Common myeloid progenitor, CD34-positive (primary cell): ENCODE results near the gene ACOXL.

Source experiments
- CTCF ChIA-PET: fragments of 350-600 bp; sonication (Branson Sonifier 250); formaldehyde crosslinking; loops from one replicate; lab custom pipeline; 2021; ENCODE audit warnings: antibody characterized with exemption; lab: Charles Lee
- POLR2A ChIA-PET: fragments of 350-600 bp; sonication (Branson Sonifier 250); formaldehyde crosslinking; loops from one replicate; lab custom pipeline; 2021; ENCODE audit warnings: antibody characterized with exemption; lab: Charles Lee
- DNase-seq, 3 donors: peaks; one replicate each; pipeline versions ENCODE4 v3.0.0 to v3.0.0-alpha.2; 2013
- H3K27ac ChIP-seq, 2 experiments: 1 replicate in 1 of 2; 2 replicates in 1 of 2; pipeline ENCODE4 v1.7.0; 2013; ENCODE audit warnings: inconsistent platforms in 2 of 2, low read length in 2 of 2, mild to moderate bottlenecking in 2 of 2, low read depth in 1 of 2, moderate library complexity in 1 of 2; ENCODE audit not compliant: severe bottlenecking in 2 of 2, insufficient read depth in 1 of 2, poor library complexity in 1 of 2
- H3K27me3 ChIP-seq, 5 experiments: replicated peaks in 2 of 5; 1 replicate in 3 of 5; 2 replicates in 2 of 5; pipeline versions ENCODE4 v1.6.1 to v1.7.0; 2013; ENCODE audit warnings: low read length in 4 of 5, mild to moderate bottlenecking in 2 of 5, moderate library complexity in 2 of 5, inconsistent platforms in 1 of 5; ENCODE audit not compliant: insufficient read depth in 5 of 5, control insufficient read depth in 4 of 5
- H3K36me3 ChIP-seq, 4 experiments: 1 replicate in 2 of 4; 2 replicates in 2 of 4; pipeline versions ENCODE4 v1.6.1 to v1.7.0; 2013; ENCODE audit warnings: low read length in 3 of 4, control low read depth in 1 of 4, mild to moderate bottlenecking in 1 of 4; ENCODE audit not compliant: control insufficient read depth in 4 of 4, insufficient read depth in 4 of 4
- H3K4me1 ChIP-seq, 4 experiments: 1 replicate in 3 of 4; 2 replicates in 1 of 4; pipeline versions ENCODE4 v1.6.1 to v1.7.1; 2013; ENCODE audit warnings: low read length in 3 of 4, mild to moderate bottlenecking in 3 of 4, control low read depth in 1 of 4, inconsistent platforms in 1 of 4, moderate library complexity in 1 of 4; ENCODE audit not compliant: control insufficient read depth in 4 of 4, insufficient read depth in 4 of 4; ENCODE audit errors: control extremely low read depth in 1 of 4
- H3K4me3 ChIP-seq, 7 experiments: 1 replicate in 4 of 7; 2 replicates in 3 of 7; pipeline versions ENCODE4 v1.5.1 to v1.7.0; 2013; ENCODE audit warnings: mild to moderate bottlenecking in 7 of 7, low read length in 6 of 7, moderate library complexity in 6 of 7, inconsistent platforms in 2 of 7, low read depth in 2 of 7, control low read depth in 1 of 7; ENCODE audit not compliant: insufficient read depth in 4 of 7, control insufficient read depth in 1 of 7; ENCODE audit errors: extremely low read depth in 1 of 7
- H3K9me3 ChIP-seq, 5 experiments: 1 replicate in 4 of 5; 2 replicates in 1 of 5; pipeline versions ENCODE4 v1.6.1 to v1.7.1; 2013; ENCODE audit warnings: low read length in 4 of 5, mild to moderate bottlenecking in 2 of 5, inconsistent platforms in 1 of 5, low read depth in 1 of 5, moderate library complexity in 1 of 5; ENCODE audit not compliant: control insufficient read depth in 4 of 5, insufficient read depth in 2 of 5; ENCODE audit errors: control extremely low read depth in 1 of 5
- WGBS: methylation state at CpG from one replicate; pipeline ENCODE4 v1.1.5; 2013; ENCODE audit not compliant: insufficient coverage; 5-methylcytosine and 5-hydroxymethylcytosine counted together

Gene ACOXL

GRCh38 chr2:110720547-110720946 is 11.8 kb upstream of the ACOXL start:
- CTCF ChIA-PET, result interaction anchor here (1.5 kb wide), 1 partner anchor 34 kb away, joined by 8 read pairs; no protein-coding TSS in a partner anchor
- 96% methylated on average over 3 of the region's 5 CpGs for WGBS

DNA sequence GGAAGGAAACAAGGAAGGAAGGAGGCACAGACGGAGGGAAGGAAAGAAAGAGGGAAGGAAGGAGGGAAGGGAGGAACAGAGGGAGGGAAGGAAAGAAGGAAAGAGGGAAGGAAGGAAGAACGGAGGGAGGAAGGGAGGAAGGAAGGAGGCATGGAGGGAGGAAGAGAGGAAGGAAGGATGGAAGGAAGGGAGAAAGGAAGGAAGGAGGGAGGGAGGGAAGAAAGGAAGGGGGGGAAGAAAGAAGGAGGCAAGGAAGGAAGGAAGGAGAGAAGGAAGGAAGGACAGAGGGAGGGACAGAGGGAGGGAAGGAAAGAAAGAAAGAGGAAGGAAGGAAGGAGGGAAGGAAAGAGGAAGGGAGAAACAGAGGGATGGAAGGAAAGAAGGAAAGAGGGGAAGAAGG is 7.6 kb upstream of the ACOXL start:
- ChIA-PET CTCF (no interaction called here), POLR2A (no interaction called here)
- Histone ChIP-seq H3K4me1 (no peaks in the 10 kb centered on the region), H3K9me3 (no peaks in the 10 kb centered on the region), H3K36me3 (no peaks in the 10 kb centered on the region), H3K4me3 (no peak overlapping the region), H3K27ac (no peak overlapping the region), H3K27me3 (peaks cover 0 to 17% (median 3%) of the 10 kb centered on the region in 5 experiments)
- WGBS, result 82% methylated on average over 2 of the region's 2 CpGs
- no peak for DNase-seq

More at GRCh38 chr2:110720547-110720946, 11.8 kb upstream of the ACOXL start:
- POLR2A ChIA-PET, result no interaction called here
- peaks cover 0 to 8% (median 0%) of the 10 kb centered on the region in 5 experiments for H3K27me3 ChIP-seq
- no peak overlapping the region for H3K4me3 ChIP-seq
- H3K36me3 ChIP-seq, result no peaks in the 10 kb centered on the region
- no peak overlapping the region for H3K27ac ChIP-seq
- no peak for DNase-seq
- no peaks in the 10 kb centered on the region for H3K9me3 ChIP-seq
- H3K4me1 ChIP-seq, result no peaks in the 10 kb centered on the region

DNA sequence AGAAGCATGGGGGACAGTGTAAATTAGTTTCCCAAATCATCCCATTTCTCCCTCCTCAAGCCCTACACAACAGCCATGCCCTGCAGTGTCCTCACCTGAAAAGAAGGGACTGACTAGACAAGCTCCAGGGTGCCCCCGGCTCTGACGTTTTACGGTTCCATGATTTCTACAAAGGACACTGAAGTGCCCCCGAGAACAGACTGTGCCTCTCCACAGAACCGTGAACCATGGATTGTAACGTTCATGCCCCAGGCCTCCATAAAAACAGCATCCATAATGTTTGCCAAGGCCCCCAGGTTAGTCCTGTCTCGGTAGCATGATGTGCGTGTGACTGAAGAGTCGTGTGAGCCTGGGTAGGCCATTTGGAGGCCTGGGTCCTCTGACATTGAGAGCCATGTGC is 7.0 kb upstream of the ACOXL start:
- Histone ChIP-seq H3K27ac (no peak overlapping the region), H3K4me1 (no peaks in the 10 kb centered on the region), H3K4me3 (no peak overlapping the region), H3K27me3 (peaks cover 0 to 18% (median 4%) of the 10 kb centered on the region in 5 experiments), H3K9me3 (no peaks in the 10 kb centered on the region), H3K36me3 (no peaks in the 10 kb centered on the region)
- DNase-seq, result no peak
- ChIA-PET CTCF (no interaction called here), POLR2A (no interaction called here)
- WGBS, result 98% methylated on average over 9 of the region's 9 CpGs

DNA sequence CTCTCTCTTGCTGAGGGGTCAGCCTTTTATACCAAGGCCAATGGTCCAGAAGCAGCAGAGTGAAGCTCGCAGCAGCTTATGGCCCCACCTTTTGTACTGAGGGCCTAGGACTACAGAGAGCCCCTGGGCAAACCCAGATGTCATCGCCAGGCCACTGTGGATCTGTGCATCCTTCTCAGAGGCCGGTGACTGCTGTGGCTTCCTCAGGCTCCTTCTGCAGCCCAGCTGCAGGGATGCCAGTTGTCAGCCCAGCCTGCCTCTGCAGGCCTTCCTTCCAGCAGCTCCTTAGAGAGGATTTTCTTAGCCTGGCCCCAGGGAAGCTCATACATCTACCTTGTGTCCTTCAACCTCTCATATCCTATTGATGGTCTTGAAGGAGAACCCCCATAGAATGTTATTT is 6.5 kb upstream of the ACOXL start:
- H3K9me3 ChIP-seq, result no peaks in the 10 kb centered on the region
- H3K4me1 ChIP-seq, result no peaks in the 10 kb centered on the region
- DNase-seq, result no peak
- ChIA-PET CTCF (no interaction called here), POLR2A (no interaction called here)
- no peak overlapping the region for H3K4me3 ChIP-seq
- no peak overlapping the region for H3K27ac ChIP-seq
- 96% methylated on average over 3 of the region's 3 CpGs for WGBS
- H3K36me3 ChIP-seq, result no peaks in the 10 kb centered on the region
- peaks cover 0 to 22% (median 9%) of the 10 kb centered on the region in 5 experiments for H3K27me3 ChIP-seq

GRCh38 chr2:110726285-110726684 is 6.1 kb upstream of the ACOXL start:
- WGBS, result no CpG with 5 or more reads among the region's 2 CpGs

GRCh38 chr2:110727923-110728322 is 4.5 kb upstream of the ACOXL start:
- 100% methylated on average over 1 of the region's 4 CpGs for WGBS
- H3K9me3 ChIP-seq, result peaks cover 0 to 6% (median 0%) of the 10 kb centered on the region in 5 experiments
- ChIA-PET POLR2A (interaction anchor here (0.7 kb wide), 1 partner anchor 159 kb away, joined by 3 read pairs; no protein-coding TSS in a partner anchor), CTCF (no interaction called here)
- no peak for DNase-seq
- no peak overlapping the region for H3K27ac ChIP-seq
- H3K36me3 ChIP-seq, result no peaks in the 10 kb centered on the region
- H3K4me1 ChIP-seq, result peaks cover 0 to 9% (median 7%) of the 10 kb centered on the region in 4 experiments
- H3K4me3 ChIP-seq, result no peak overlapping the region
- H3K27me3 ChIP-seq, result peaks cover 10 to 30% (median 26%) of the 10 kb centered on the region in 5 experiments

More at GRCh38 chr2:110726285-110726684, 6.1 kb upstream of the ACOXL start:
- H3K27me3 ChIP-seq, result peaks cover 2 to 25% (median 12%) of the 10 kb centered on the region in 5 experiments
- no peak for DNase-seq
- no peaks in the 10 kb centered on the region for H3K36me3 ChIP-seq
- no peak overlapping the region for H3K4me3 ChIP-seq
- POLR2A ChIA-PET, result no interaction called here
- no peaks in the 10 kb centered on the region for H3K9me3 ChIP-seq
- CTCF ChIA-PET, result interaction anchor here (0.6 kb wide), 1 partner anchor 9 kb away, joined by 3 read pairs; no protein-coding TSS in a partner anchor
- H3K27ac ChIP-seq, result no peak overlapping the region
- no peaks in the 10 kb centered on the region for H3K4me1 ChIP-seq

DNA sequence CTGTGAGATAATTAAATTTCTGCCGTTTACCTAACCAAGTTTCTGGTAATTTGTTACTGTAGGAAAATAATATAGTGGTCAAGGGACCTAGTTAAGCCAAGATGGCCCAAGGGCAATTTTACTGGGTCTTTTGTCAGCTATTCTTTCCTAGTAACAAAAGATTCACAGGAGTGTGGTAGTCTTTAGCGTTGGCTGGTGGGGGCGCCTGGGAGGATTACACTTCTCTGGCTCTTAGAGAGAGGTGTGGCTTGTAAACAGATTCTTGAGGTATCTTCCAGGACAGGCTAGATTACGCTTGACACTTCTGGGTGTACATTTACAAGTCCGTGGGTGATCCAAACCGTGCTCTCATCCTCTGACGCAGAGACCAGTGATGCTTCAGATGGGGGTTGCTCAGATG is 3.3 kb upstream of the ACOXL start:
- CTCF ChIA-PET, result no interaction called here

More for the DNA sequence above, 3.3 kb upstream of the ACOXL start:
- Histone ChIP-seq H3K36me3 (no peaks in the 10 kb centered on the region), H3K4me1 (peaks cover 0 to 13% (median 10%) of the 10 kb centered on the region in 4 experiments), H3K27me3 (peaks cover 14 to 42% (median 32%) of the 10 kb centered on the region in 5 experiments), H3K27ac (no peak overlapping the region), H3K9me3 (peaks cover 0 to 6% (median 0%) of the 10 kb centered on the region in 5 experiments), H3K4me3 (no peak overlapping the region)
- POLR2A ChIA-PET, result no interaction called here
- WGBS, result 91% methylated on average over 4 of the region's 7 CpGs
- DNase-seq, result no peak
